Endodermal cell (in vitro differentiated cells): ENCODE measurements around the gene BUB3. TPM values are rescaled to one million over a fixed set of nuclear protein-coding genes. Genes with fewer than 3 reads are reported as not detected.

Source experiments
- DNase-seq: peaks from one replicate; pipeline ENCODE4 v3.0.0-alpha.2; 2017
- H3K27ac ChIP-seq: 2 replicates; pipeline ENCODE4 v1.5.1; 2013; ENCODE audit warnings: mild to moderate bottlenecking, low read depth, low read length, moderate library complexity
- H3K27me3 ChIP-seq: 2 replicates; pipeline ENCODE4 v1.6.1; 2013; ENCODE audit warnings: mild to moderate bottlenecking, low read length, moderate library complexity; ENCODE audit not compliant: insufficient read depth, control insufficient read depth, poor library complexity, severe bottlenecking
- H3K36me3 ChIP-seq: 2 replicates; pipeline ENCODE4 v1.7.0; 2013; ENCODE audit warnings: mild to moderate bottlenecking, low read length, moderate library complexity; ENCODE audit not compliant: control insufficient read depth, insufficient read depth
- H3K4me1 ChIP-seq: one replicate; pipeline ENCODE4 v1.7.0; 2013; ENCODE audit warnings: low read length; ENCODE audit not compliant: control insufficient read depth, insufficient read depth
- H3K4me3 ChIP-seq: 2 replicates; pipeline ENCODE4 v1.5.1; 2013; ENCODE audit warnings: mild to moderate bottlenecking, low read length, moderate library complexity
- H3K9ac ChIP-seq: 2 replicates; pipeline ENCODE4 v1.6.1; 2013; ENCODE audit warnings: mild to moderate bottlenecking, low read length, moderate library complexity; ENCODE audit not compliant: poor library complexity, severe bottlenecking; ENCODE audit errors: extremely low read depth
- H3K9me3 ChIP-seq: 2 replicates; pipeline ENCODE4 v1.6.1; 2013; ENCODE audit warnings: mild to moderate bottlenecking, low read length, moderate library complexity; ENCODE audit not compliant: control insufficient read depth
- H3K27ac Mint-ChIP-seq: 2 replicates; pipeline ENCODE4 v1.8.0; 2020; ENCODE audit warnings: mixed read lengths
- H3K27me3 Mint-ChIP-seq: 2 replicates; pipeline ENCODE4 v1.8.0; 2021; ENCODE audit warnings: mild to moderate bottlenecking, mixed read lengths; ENCODE audit not compliant: insufficient read depth
- H3K36me3 Mint-ChIP-seq: 2 replicates; pipeline ENCODE4 v1.8.0; 2020; ENCODE audit warnings: low read depth, mixed read lengths
- H3K4me1 Mint-ChIP-seq: 2 replicates; pipeline ENCODE4 v1.8.0; 2020; ENCODE audit warnings: mixed read lengths
- H3K4me3 Mint-ChIP-seq: 2 replicates; pipeline ENCODE4 v1.8.0; 2020; ENCODE audit warnings: mild to moderate bottlenecking, moderate library complexity, mixed read lengths
- H3K9me3 Mint-ChIP-seq: 2 replicates; pipeline ENCODE4 v1.8.0; 2020; ENCODE audit warnings: mild to moderate bottlenecking, mixed read lengths
- CTCF ChIP-seq: fragments of 200-600 bp; sonication (generic); conservative IDR thresholded peaks from 2 replicates; pipeline ENCODE4 v1.5.0; 2021; ENCODE audit warnings: antibody characterized with exemption, mild to moderate bottlenecking
- WGBS, 2 experiments: methylation state at CpG; one replicate each; pipeline versions ENCODE4 v1.1.5 to v1.1.7; 2013; ENCODE audit warnings: missing lambda C conversion rate in 2 of 2, mixed read lengths in 1 of 2; ENCODE audit not compliant: insufficient coverage in 1 of 2, insufficient read length in 1 of 2; 5-methylcytosine and 5-hydroxymethylcytosine counted together
- total RNA-seq, 2 donors: library from RNA; stranded (reverse); fragmentation: NEBNext Ultra II Directional in 1 of 2; extraction: Animal tissue kit (Norgen Biotek cat#: 25700) in 1 of 2; gene quantifications; 2 replicates in 1 of 2; 3 replicates in 1 of 2; pipeline ENCODE4 v1.2.1, GENCODE V29; 2021

Gene BUB3
- total RNA-seq, 2 donors from 2014 or later = 113 to 130 TPM

GRCh38 chr10:123202506-123202905 lies 48.3 kb downstream of the BUB3 start:
- Histone ChIP-seq H3K36me3 (no peaks in the 10 kb centered on the region), H3K4me1 (no peaks in the 10 kb centered on the region), H3K27ac (no peak overlapping the region), H3K9me3 (no peaks in the 10 kb centered on the region), H3K4me3 (no peak overlapping the region), H3K27me3 (no peaks in the 10 kb centered on the region), H3K9ac (no peak overlapping the region)
- no peaks in the 10 kb centered on the region for H3K9me3 Mint-ChIP-seq
- no peak for TF ChIP-seq CTCF
- no peaks in the 10 kb centered on the region for H3K36me3 Mint-ChIP-seq
- H3K27me3 Mint-ChIP-seq = peaks cover 7% of the 10 kb centered on the region
- H3K4me1 Mint-ChIP-seq = no peaks in the 10 kb centered on the region
- DNase-seq = no peak
- no peak overlapping the region for H3K27ac Mint-ChIP-seq
- no peak overlapping the region for H3K4me3 Mint-ChIP-seq
- WGBS, 2 experiments = 93 to 94% methylated on average over 8 of the region's 8 CpGs

- H3K4me1 Mint-ChIP-seq = no peaks in the 10 kb centered on the region
- H3K36me3 Mint-ChIP-seq = peaks cover 9% of the 10 kb centered on the region
- Histone ChIP-seq H3K36me3 (no peaks in the 10 kb centered on the region), H3K4me1 (no peaks in the 10 kb centered on the region), H3K9ac (no peak overlapping the region), H3K4me3 (no peak overlapping the region), H3K27me3 (no peaks in the 10 kb centered on the region), H3K27ac (no peak overlapping the region), H3K9me3 (no peaks in the 10 kb centered on the region)
- DNase-seq = no peak
- no peak overlapping the region for H3K4me3 Mint-ChIP-seq
- H3K27ac Mint-ChIP-seq = no peak overlapping the region
- no peak for TF ChIP-seq CTCF
- 94 to 100% methylated on average over 2 to 6 of the region's 6 CpGs for WGBS, 2 experiments
- H3K9me3 Mint-ChIP-seq = peaks cover 10% of the 10 kb centered on the region
- peaks cover 7% of the 10 kb centered on the region for H3K27me3 Mint-ChIP-seq
Measured at GRCh38 chr10:123203393-123204126, 49.4 kb downstream of the BUB3 start.

GRCh38 chr10:123204127-123204461 lies 49.9 kb downstream of the BUB3 start:
- TF ChIP-seq CTCF = no peak
- peaks cover 9% of the 10 kb centered on the region for H3K36me3 Mint-ChIP-seq
- H3K27me3 Mint-ChIP-seq = peaks cover 7% of the 10 kb centered on the region

More at GRCh38 chr10:123204127-123204461, 49.9 kb downstream of the BUB3 start:
- H3K27ac Mint-ChIP-seq = no peak overlapping the region
- H3K4me1 Mint-ChIP-seq = no peaks in the 10 kb centered on the region
- no peaks in the 10 kb centered on the region for H3K36me3 ChIP-seq
- H3K27ac ChIP-seq = no peak overlapping the region
- 88 to 93% methylated on average over 1 of the region's 1 CpG for WGBS, 2 experiments
- no peak overlapping the region for H3K9ac ChIP-seq
- DNase-seq = no peak
- H3K4me3 ChIP-seq = no peak overlapping the region
- no peaks in the 10 kb centered on the region for H3K4me1 ChIP-seq
- H3K4me3 Mint-ChIP-seq = no peak overlapping the region
- no peaks in the 10 kb centered on the region for H3K27me3 ChIP-seq
- no peaks in the 10 kb centered on the region for H3K9me3 ChIP-seq
- H3K9me3 Mint-ChIP-seq = peaks cover 10% of the 10 kb centered on the region
